Stimulated activated CD4-positive, alpha-beta T cell treated with anti-CD3 and anti-CD28 coated beads, TNF-alpha, amount 100 ng/mL, for 48 hours (primary cell): ENCODE data around the gene ROMO1.
"Not testable (repeated sequence)": the region's sequence is repeated elsewhere in the genome, so short reads cannot be mapped to it uniquely, and the experiment has no call there.

Experiments
- DNase-seq, 3 donors: peaks; one replicate each; pipeline ENCODE4 v3.0.0-alpha.2; 2020; ENCODE audit warnings: low read depth in 3 of 3

The ROMO1 gene

DNA sequence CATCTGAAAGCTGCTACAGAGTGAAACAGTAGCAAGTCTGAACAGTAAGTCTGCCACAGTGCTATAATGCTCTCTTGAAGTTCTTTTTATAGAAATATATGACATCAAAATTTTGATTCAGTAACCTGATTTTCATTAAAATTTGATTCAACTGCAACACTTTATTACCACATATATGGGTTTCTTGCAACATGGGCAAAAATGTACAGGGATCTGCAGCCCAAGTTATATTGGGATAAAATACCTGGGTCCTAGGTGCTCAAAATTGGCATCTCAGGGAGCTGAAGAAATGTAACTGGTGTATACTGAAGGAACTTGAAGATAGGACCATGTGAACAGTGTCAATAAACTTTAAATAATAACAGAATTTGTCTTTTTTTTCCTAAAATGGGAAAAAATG lies 10.8 kb downstream of the ROMO1 start:
- DNase-seq, result no peak

DNA sequence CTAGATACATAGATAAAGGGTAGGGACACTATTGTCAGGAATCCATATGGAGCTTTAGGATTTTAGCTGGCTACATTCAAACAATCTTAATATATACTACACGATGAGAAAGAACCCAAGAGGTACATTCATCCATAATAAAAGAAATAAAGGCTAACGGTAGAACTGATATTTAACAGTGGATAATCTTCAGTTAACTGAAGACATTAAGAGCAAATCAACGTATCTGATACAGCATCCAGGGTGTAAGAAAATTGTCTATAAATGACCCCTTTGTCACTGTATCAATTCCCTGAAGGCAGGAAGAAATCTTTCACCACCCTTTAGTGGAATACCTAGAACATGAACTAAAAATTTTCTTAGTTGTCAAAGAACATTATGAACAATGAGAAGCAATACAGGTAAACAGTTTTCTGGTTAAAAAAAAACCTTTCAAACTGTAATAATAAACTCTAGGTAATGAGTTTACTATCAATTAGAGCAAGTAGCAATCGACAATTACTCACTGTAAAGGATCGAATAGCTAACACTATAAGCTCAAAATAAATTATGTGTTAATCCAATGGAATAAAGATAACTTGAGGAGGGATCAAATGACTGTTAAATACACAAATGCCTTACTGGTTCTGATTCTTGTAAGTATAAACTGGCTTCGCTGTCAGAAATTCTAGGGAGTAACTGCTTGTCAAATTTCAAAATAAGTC lies 11.8 kb downstream of the ROMO1 start:
- DNase-seq, result no peak

DNA sequence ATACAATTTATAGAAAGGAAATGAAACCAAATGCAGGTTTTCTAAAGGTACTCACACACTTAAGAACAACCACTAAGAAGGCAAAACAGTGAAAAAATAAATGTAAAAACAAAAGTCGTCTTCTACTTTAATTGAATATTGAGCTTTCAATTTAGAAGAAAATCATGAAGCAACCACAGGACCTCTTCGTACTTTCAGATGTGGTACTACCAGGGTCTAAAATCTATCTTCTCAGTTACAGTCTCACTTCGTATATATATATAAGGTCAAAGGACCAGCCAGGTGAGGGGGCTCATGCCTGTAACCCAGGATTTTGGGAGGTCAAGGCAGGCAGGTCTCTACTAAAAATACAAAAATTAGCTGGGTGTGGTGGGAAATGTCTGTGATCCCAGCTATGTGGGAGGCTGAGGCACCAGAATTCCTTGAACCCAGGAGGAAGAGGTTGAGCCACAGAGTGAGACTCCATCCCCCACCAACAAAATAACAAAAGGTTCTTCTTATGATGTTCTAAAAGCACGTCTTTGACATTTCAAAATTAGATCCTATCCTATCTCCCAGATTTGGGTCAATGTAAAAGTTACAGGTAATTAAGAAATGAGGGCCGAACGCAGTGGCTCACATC lies 12.5 kb downstream of the ROMO1 start:
- no peak for DNase-seq

DNA sequence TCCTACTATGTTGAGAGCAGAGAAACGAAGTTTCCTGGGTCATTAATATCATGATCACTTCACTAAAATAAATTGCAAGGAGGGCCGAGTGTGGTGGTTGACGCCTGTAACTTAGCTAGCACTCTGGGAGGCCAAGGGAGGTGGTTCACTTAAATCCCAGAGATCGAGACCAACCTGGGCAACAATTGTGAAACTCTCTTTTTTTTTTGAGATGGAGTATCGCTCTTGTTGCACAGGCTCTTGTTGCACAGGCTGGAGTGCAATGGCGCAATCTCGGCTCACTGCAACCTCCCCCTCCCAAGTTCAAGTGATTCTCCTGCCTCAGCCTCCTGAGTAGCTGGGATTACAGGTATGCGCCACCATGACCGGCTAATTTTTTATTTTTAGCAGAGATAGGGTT lies 13.9 kb downstream of the ROMO1 start:
- not testable (repeated sequence) for DNase-seq

DNA sequence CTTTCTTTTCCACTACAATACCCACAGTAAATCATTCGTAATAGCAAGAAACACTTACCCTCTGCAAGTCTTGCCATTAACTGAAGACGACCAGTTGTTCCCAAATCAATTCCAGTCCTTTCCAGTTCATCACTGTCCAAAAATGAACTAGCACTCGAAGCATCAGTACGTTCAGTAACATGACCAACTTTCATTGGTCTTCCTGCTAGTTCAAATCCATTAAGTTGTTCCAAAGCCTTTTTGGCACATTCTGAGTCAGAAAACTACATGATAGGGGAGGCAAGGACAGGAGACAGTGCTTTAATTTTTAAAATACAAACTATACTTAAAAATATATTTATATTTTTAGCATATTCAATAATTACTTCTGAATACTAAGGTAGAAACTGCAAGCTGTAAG lies 14.9 kb downstream of the ROMO1 start:
- no peak for DNase-seq

DNA sequence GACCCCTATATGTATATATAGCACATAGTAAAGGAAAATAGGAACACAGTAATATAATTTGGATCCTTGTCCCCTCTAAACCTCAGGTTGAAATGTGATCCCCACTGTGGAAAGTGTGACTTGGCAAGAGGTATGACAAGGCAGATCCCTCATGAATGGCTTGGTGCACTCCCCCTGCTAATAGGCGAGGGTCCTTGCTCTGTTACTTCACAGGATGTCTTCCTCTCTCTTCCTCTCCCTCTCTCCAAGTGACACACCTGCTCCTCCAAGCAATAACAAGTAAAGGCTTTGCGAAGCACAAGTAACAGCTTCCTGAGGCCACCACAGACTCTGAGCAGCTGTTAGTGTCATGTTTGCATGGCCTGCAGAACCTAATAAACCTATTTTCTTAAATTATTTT lies 16.4 kb downstream of the ROMO1 start:
- DNase-seq, result no peak

DNA sequence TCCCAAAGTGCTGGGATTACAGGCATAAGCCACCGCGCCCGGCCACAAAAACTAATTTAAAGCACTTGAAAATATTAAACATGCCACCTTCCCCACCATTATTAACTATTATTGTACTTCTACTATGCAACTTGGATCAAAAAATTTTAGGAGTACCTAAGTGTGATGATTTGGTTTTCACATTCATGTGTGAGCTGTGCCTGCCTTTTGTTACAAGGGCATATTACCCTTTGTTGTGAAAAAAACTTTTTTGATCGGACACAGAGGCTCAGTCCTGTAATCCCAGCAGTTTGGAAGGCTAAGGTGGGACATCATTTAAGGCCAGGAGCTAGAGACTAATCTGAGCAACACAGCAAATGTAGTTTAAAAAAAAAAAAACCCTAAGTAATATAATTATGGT lies 17.1 kb downstream of the ROMO1 start:
- DNase-seq, result no peak

DNA sequence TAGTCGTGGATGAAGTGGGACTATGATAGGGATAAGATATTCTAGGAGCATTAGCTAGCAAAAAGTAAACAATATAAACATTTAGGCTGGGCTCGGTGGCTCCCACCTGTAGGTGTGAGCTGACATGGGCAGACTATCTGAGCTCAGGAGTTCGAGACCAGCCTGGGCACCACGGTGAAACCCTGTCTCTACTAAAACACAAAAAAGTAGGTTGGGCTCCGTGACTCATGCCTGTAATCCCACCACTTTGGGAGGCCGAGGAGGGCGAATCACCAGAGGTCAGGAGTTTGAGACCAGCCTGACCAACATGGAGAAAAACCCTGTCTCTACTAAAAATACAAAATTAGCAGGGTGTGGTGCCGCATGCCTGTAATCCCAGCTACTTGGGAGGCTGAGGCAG lies 19.1 kb downstream of the ROMO1 start:
- DNase-seq, result not testable (repeated sequence)

DNA sequence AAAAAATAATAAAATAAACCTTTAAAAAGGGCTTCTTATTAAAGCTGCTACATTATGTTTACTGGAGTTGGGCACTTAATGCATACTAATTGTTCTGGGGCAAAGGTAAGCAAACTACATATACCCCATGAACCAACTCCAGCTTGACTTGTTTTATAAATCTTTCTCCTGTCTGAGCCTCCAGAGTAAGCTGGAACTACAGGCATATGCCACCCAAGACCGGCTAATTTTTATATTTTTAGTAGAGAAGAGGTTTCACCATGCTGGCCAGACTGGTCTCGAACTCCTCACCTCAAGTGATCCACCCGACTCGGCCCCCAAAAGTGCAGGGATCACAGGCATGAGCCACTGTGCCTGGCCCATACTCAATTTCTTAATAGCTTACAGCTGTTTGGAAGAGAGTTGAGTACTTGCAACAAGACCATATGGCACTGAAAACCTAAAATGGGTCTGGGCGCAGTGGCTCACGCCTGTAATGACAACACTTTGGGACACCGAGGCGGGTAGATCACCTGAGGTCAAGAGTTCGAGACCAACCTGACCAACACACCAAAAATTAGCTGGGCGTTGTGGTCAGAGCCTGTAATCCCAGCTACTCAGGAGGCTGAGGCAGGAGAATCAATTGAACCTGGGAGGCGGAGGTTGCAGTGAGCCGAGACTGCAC lies 19.9 kb downstream of the ROMO1 start:
- no peak for DNase-seq

DNA sequence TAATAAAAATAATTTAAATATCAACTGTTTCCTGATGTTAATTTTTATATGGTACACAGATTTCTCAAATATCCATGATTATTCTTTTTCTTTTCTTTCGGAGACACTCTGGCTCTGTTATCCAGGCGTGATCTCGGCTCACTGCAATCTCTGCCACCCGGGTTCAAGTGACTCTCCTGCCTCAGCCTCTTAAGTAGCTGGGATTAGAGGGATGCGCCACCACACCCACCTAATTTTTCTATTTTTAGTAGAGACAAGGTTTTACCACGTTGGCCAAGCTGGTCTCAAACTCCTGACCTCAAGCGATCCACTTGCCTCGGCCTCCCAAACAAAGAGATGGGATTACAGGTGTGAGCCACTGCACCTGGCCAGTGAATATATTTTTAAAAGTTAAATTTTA lies 20.5 kb downstream of the ROMO1 start:
- no peak for DNase-seq

DNA sequence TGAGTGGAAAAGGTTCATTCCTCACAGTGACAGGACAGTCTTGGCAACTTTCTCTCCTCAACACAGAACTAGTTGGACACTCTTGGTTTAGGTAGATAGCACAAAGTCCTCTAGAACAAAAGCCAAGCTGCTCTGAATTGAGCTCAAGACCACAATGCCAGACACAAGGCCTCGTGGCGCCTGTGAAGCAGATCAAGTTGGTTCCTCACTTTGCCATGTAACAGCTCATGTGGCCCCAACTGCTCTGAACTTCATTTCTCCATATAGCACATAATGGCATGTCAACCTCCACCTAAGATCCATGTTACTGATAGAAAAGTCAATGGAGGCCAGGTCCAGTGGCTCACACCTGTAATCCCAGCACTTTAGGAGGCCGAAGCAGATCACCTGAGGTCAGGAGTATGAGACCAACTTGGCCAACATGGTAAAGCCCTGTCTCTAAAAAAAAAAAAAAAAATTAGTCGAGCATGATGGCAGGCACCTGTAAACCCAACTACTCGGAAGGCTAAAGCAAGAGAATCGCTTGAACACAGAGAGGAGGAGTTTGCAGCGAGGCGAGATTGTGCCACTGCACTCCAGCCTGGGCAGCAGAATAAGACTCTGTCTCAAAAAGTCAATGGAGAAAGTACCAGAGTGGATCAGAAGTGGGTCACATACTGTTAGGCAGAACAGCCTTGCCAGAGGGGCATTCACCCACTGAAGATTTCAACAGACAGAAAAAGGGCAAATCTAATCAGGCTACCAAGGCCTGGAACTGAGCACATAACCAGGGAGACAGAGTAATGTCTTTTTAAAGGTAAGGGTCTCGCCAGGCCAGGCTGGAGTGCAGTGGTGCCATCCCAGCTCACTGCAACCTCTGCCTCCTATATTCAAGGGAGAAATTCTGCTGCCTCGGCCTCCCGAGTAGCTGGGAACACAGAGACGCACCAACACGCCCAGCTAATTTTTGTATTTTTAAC lies 21.2 kb downstream of the ROMO1 start:
- DNase-seq, result no peak

DNA sequence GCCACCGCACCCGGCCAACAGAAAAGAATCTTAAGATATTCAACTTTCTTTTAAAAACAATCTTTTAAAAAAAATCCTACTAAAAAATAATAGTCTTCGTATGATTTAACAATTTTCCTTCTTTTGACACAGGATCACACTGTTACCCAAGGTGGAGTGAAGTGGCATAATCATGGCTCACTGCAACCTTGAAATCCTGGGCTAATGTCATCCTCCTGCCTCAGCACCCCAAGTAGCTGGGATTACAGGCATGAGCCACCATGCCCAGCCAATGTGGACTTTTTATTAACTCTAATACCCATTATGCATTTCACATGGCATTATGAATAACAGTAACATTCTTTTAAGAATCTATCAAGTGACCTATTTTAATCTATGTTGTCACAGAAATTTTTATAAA lies 22.0 kb downstream of the ROMO1 start:
- DNase-seq, result no peak

DNA sequence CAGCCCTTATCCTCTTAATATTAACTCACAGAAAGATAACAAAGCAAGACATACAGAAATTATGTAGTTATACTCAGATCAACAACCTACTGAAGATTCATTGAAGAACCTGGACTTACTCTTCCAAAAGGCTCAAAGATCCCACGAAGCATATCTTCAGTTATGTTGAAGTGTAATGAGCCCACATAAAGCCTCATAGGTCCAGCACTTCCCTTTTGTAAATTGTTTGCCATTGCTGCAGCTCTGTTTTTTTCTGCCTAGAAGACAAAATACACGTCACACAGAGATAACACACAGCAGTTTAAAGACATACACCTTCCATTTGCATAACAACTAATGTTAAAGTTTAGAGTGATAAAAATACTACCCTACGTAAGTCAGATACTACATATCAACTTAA lies 22.4 kb downstream of the ROMO1 start:
- no peak for DNase-seq

DNA sequence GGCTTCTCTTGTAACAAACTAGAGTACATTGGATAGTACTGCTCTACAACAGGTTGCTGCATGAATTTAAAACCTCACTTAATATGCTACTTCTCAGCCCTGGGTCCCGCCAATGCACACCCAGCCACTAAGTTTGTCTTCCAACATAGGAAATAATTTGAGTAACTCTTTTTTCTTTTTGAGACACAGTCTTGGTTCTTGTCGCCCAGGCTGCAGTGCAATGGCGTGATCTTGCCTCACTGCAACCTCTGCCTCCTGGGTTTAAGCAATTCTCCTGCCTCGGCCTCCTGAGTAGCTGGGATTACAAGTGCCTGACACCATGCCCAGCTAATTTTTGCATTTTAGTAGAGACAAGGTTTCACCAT lies 24.1 kb downstream of the ROMO1 start:
- not testable (repeated sequence) for DNase-seq

DNA sequence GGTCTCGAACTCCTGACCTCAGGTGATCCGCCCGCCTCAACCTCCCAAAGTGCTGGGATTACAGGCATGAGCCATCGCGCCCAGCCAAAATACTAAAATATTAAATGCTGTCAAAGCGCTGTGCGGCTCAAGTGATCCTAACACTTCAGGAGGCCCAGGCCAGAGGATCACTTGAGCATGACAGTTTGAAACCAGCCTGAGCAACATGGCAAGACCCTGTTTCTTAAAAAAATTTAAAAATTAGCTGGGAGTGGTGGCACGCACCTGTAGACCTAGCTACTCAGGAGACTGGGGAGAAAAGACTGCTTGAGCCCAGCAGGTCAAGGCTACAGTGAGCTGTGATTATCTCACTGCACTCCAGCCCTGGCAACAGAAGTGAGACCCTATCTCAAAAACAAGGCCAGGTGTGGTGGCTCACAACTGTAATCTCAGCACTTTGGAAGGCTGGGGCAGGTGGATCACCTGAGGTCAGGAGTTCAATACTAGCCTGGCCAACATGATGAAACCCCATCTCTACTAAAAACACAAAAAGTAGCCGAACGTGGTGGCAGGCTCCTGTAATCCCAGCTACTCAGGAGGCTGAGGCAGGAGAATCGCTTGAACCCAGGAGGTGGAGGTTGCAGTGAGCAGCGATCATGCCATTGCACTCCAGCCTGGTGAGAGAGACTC lies 24.6 kb downstream of the ROMO1 start:
- DNase-seq, result not testable (repeated sequence)

DNA sequence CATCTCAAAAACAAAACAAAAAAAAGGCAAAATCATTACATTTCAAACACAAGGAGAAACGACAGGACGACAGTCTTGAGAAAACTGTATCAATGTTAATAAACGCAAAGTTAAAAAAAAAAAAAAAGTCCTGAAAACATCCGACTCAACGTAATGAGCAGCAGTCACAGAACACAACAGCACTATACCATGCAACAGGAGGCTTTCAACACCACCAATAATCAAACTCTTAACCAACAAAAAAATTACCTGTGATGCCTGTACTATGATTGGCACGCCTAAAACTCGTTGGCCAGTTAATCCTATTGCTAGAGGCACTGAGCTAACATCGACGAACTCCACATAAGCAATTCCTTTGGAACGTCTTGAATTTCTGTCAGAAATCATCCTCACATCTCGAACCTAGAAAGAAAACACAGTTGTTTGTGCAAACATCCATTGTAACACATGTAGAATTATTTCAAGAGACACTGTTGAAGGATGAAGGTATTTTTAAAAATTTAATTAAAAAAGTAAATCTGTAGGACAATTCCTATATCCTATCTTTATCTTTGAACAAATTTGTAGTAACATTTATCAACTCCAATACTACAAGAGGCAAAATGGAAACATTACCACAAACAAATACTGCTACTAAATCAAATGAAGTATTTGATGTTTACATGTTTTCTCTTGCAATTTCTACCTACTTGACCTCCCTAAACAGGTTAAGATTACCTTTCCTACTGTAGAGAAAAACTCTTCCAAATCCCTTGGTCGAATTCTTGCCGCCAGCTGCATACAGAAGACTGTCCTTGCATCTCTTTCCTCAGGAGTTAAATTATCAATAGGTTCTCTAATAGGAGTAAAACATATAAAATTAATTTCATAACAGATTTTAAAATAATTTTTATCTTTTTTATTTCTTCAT lies 25.4 kb downstream of the ROMO1 start:
- DNase-seq, result no peak

DNA sequence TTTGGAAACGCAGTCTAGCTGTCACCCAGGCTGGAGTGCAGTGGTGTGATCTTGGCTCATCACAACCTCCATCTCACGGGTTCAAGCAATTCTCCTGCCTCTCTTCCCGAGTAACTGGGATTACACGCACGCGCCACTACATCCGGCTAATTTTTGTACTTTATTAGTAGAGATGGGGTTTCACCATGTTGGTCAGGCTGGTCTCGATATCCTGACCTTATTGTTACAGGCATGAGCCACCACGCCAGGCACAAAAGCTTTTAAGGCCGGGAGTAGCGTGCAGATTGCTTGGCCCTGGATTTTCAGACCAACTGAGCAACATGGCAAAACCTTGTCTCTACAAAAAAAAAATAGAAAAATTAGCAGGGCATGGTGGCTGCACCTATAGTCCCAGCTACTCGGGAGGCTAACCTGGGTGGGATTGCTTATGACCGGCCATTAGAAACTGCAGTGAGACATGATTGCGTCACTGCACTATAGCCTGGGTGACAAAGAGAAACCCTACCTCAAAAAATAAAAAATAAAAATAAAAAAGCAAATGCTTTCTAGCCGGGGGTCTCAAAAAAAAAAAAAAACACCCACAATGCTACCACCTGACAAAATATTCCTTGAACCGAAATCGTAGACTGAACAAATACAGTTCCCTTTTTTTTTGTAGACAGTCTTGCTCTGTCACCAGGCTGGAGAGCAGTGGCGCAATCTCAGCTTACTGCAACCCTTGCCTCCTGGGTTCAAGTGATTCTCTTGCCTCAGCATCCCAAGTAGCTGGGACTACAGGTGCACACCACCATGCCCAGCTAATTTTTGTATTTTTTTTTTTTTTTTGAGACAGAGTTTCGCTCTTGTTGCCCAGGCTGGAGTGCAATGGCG lies 27.9 kb downstream of the ROMO1 start:
- no peak for DNase-seq

DNA sequence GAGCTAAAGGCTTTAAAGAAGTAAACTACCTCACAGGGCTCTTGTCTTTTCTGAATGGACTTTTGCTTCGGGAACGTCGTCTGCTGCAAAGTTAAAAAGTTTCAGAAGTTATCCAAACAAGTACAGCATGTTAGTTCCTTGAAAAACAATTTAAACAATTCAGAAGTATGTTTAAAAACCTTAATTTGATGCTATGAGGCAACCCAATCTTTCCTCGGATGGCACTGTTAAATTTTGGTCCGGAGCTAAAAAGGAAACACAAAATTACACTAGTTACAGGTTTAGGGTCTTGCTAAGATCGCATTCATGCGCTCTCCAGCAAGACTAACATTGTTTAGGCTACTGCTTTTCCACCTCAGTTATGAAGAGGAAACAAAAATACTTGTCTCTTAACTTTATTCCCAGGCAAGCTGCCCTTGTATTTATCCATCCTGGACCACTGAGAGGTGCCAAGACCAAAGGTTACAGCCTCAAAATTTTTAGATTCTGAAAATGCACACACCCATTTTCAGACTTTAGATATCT lies 30.1 kb downstream of the ROMO1 start:
- DNase-seq, result no peak

DNA sequence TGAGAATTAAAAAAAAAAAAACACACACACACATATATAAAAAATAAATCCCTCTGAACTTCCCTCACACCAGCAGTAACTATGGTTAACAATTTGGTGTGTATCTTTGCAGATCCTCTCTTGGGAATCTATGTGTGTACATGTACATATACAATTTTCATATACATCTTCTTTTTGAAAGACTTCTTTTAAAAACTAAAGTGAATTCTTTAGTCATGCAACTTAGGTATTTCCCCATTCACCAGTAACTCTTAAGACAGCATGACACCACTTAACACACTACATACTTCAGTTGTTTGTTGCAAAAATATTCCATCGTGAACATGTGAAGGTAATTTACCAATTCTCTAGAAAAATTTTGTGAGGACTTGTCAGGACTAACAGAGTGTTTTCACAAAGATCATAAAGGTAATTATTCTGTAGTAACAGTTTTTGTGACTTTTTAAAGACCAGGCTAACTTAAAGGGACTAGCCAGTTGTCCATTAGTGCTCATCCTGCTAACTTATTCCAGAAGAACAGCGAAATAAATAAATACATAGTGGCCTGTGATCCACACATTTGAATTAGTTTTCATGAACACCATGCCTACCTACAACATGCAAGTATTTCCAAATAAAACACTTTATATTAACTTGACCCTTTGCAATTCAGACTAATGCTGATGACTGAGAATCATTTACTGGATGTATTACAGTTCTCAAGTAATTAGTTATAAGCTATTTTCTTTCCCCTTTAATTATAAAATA lies 30.8 kb downstream of the ROMO1 start:
- no peak for DNase-seq
